Suprapubic skin (tissue), 4 donors: ENCODE measurements around the gene KRTAP4-16. TPM values are rescaled to one million over a fixed set of nuclear protein-coding genes. Genes with fewer than 3 reads are reported as not detected.
"Not testable (repeated sequence)": the region's sequence is repeated elsewhere in the genome, so short reads cannot be mapped to it uniquely, and the experiment has no call there.

Experiments used
- DNase-seq, 2 donors: peaks; one replicate each; pipeline ENCODE4 v3.0.0-alpha.2; 2019; ENCODE audit warnings: low spot score in 2 of 2
- H3K27ac ChIP-seq: fragments of 200-600 bp; sonication (generic); one replicate; pipeline ENCODE4 v1.5.1; 2019
- H3K27me3 ChIP-seq: fragments of 200-600 bp; sonication (generic); one replicate; pipeline ENCODE4 v1.5.1; 2019
- H3K36me3 ChIP-seq: fragments of 200-600 bp; sonication (generic); one replicate; pipeline ENCODE4 v1.5.1; 2019
- H3K4me1 ChIP-seq: fragments of 200-600 bp; sonication (generic); one replicate; pipeline ENCODE4 v1.5.1; 2019
- H3K4me3 ChIP-seq: fragments of 200-600 bp; sonication (generic); one replicate; pipeline ENCODE4 v1.5.1; 2019; ENCODE audit warnings: mild to moderate bottlenecking
- H3K9me3 ChIP-seq: fragments of 200-600 bp; sonication (generic); one replicate; pipeline ENCODE4 v1.5.1; 2019
- CTCF ChIP-seq, 2 donors: fragments of 200-600 bp in 1 of 2; fragments of 450-650 bp in 1 of 2; sonication (generic) in 1 of 2; IDR thresholded peaks; one replicate each; pipeline ENCODE4 v1.5.1; 2016 to 2019; ENCODE audit warnings: antibody characterized with exemption in 2 of 2, mild to moderate bottlenecking in 1 of 2, moderate library complexity in 1 of 2
- EP300 ChIP-seq: sonication (generic); formaldehyde crosslinking; IDR thresholded peaks from one replicate; pipeline ENCODE4 v1.6.1; 2017; ENCODE audit warnings: antibody characterized with exemption
- POLR2A ChIP-seq, 2 donors: fragments of 450-650 bp; IDR thresholded peaks; one replicate each; pipeline ENCODE4 v1.6.1; 2017; ENCODE audit warnings: antibody characterized with exemption in 2 of 2, mild to moderate bottlenecking in 2 of 2, moderate library complexity in 2 of 2
- POLR2AphosphoS5 ChIP-seq, 3 donors: sonication (generic); formaldehyde crosslinking; IDR thresholded peaks; one replicate each; pipeline ENCODE4 v1.6.1; 2017; ENCODE audit warnings: antibody characterized with exemption in 3 of 3
- WGBS: methylation state at CpG from one replicate; pipeline ENCODE4 v1.1.5; 2018; 5-methylcytosine and 5-hydroxymethylcytosine counted together
- total RNA-seq, 4 donors: library from RNA; depleted of rRNA; stranded (reverse); fragments of >200 nt; gene quantifications; one replicate each; pipeline ENCODE4 v1.1.0, GENCODE V29; 2016

Gene KRTAP4-16
- total RNA-seq, 4 donors from 2014 or later: not detected

DNA sequence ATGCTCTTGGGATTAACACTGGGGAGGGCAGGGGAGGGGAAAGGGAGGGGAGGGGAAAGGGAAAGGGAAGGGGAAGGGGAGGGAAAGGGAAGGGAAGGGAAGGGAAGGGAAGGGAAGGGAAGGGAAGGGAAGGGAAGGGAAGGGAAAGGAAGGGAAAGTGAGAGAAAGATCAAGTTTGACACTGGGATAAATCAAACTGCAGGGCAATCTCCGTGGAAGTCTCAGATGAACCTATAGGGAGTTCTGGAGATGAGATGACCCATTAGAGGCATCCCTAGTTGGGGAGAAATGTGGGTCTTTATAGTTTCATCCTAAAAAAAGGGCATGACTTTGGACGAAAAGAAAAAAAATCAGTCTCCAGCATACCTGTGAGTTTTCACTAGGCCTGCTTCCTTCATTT, 19.7 kb upstream of the KRTAP4-16 start:
- H3K27me3 ChIP-seq: peaks cover 5% of the 10 kb centered on the region
- H3K4me1 ChIP-seq: no peaks in the 10 kb centered on the region
- H3K4me3 ChIP-seq: no peak overlapping the region
- TF ChIP-seq POLR2AphosphoS5 (IDR thresholded peaks at IDR 0.05) (no peak), POLR2A (IDR thresholded peaks at IDR 0.05) (no peak), CTCF (IDR thresholded peaks at IDR 0.05) (no peak), EP300 (no peak)
- no peaks in the 10 kb centered on the region for H3K36me3 ChIP-seq
- no peak overlapping the region for H3K27ac ChIP-seq
- DNase-seq: no peak
- H3K9me3 ChIP-seq: no peaks in the 10 kb centered on the region
- WGBS: 88% methylated on average over 2 of the region's 2 CpGs

GRCh38 chr17:41119696-41120690, 18.0 kb upstream of the KRTAP4-16 start:
- WGBS: 64% methylated on average over 11 of the region's 11 CpGs
- not testable (repeated sequence) for H3K9me3 ChIP-seq, H3K4me3 ChIP-seq, H3K36me3 ChIP-seq, H3K4me1 ChIP-seq, DNase-seq, H3K27ac ChIP-seq, H3K27me3 ChIP-seq

DNA sequence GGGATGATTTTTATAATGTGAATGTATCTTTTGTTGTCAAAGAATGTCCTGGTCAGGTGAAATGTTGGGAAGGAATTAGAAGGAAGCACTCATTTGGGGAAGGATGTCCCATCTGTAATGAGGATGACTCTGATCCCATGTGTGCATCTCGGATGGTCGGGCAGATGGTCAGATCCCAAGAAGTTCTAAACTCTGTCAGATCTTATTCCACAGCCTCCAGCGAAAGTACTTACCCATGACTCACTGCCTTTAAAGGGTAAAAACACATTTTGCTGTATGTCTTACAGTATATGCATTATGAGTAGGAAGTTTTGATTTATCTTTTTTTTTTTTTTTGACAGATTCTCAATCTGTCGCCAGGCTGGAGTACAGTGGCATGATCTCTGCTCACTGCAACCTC, 16.7 kb upstream of the KRTAP4-16 start:
- DNase-seq: no peak
- WGBS: 59% methylated on average over 4 of the region's 4 CpGs
- Histone ChIP-seq H3K27ac (no peak overlapping the region), H3K27me3 (peaks cover 9% of the 10 kb centered on the region), H3K36me3 (no peaks in the 10 kb centered on the region), H3K4me3 (no peak overlapping the region), H3K4me1 (no peaks in the 10 kb centered on the region), H3K9me3 (no peaks in the 10 kb centered on the region)
- TF ChIP-seq POLR2A (IDR thresholded peaks at IDR 0.05): no peak
- TF ChIP-seq CTCF (IDR thresholded peaks at IDR 0.05): no peak
- TF ChIP-seq EP300: no peak
- TF ChIP-seq POLR2AphosphoS5 (IDR thresholded peaks at IDR 0.05): no peak

DNA sequence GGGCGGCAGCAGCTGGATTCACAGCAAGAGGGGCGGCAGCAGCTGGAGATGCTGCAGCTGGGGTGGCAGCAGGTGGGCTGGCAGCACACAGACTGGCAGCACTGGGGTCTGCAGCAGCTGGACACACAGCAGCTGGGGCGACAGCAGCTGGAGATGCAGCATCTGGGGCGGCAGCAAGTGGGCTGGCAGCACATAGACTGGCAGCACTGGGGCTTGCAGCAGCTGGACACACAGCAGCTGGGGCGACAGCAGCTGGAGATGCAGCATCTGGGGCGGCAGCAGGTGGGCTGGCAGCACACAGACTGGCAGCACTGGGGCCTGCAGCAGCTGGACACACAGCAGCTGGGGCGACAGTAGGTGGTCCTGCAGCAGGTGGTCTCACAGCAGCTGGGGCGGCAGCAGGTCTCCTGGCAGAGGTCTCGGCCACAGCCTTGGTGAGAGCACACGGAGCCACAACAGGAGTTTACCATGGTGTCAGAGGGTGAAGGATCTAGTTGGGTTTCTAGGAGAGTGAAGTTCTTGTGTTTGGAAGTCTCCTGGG, 15.9 kb upstream of the KRTAP4-16 start, which contains the start of gene KRTAP4-11:
Gene KRTAP4-11 (minus strand): TSS at position 528 of the 541 bp plus-strand sequence. CDS start 58 bp downstream, at position 470.
- H3K4me1 ChIP-seq, H3K36me3 ChIP-seq, H3K27ac ChIP-seq, DNase-seq, H3K9me3 ChIP-seq, H3K4me3 ChIP-seq, H3K27me3 ChIP-seq: not testable (repeated sequence)
- WGBS: 76% methylated on average over 8 of the region's 10 CpGs

GRCh38 chr17:41116297-41116696, 14.3 kb upstream of the KRTAP4-16 start:
- no peak overlapping the region for H3K4me3 ChIP-seq
- no peak overlapping the region for H3K27ac ChIP-seq
- peaks cover 9% of the 10 kb centered on the region for H3K27me3 ChIP-seq
- no peak for DNase-seq
- H3K36me3 ChIP-seq: no peaks in the 10 kb centered on the region
- H3K9me3 ChIP-seq: no peaks in the 10 kb centered on the region
- H3K4me1 ChIP-seq: no peaks in the 10 kb centered on the region
- TF ChIP-seq EP300 (no peak), CTCF (IDR thresholded peaks at IDR 0.05) (no peak), POLR2AphosphoS5 (IDR thresholded peaks at IDR 0.05) (no peak), POLR2A (IDR thresholded peaks at IDR 0.05) (no peak)
- WGBS: 23% methylated on average over 4 of the region's 5 CpGs

DNA sequence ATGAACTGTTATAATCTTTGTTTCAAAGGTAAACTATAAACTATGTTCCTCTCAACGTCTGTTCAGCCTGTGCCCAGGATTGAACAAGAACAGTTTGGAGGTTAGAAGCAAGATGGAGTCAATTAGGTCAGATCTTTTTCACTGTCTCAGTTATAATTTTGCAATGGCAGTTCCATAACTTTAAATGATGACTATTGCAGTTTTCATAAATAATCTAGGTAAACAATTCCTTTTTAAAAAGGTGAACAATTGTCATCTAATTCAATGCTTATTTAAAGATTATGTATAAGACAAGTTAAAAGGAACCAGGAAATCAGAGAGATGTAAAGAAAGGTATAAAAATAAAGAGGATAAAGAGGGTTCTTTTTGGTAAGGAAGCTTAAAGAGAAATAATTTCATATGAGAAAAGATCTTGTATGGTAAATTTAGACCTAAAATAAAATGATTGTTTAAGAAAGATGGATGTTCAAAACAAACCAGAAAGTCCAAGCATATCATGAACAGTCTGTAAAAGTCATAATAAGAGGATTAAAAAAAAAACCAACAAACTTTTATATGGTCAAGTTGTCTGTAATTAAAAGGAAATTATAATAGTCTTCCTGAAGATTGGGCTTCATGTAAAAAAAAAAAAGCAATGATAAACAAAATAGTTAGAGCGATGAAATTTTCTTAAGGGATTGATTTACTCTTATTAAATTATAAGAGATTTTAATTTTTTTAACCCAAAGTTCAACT, 9.3 kb upstream of the KRTAP4-16 start:
- Histone ChIP-seq H3K27ac (no peak overlapping the region), H3K4me1 (no peaks in the 10 kb centered on the region), H3K4me3 (no peak overlapping the region), H3K9me3 (no peaks in the 10 kb centered on the region), H3K36me3 (no peaks in the 10 kb centered on the region), H3K27me3 (peaks cover 5% of the 10 kb centered on the region)
- 84% methylated on average over 2 of the region's 2 CpGs for WGBS
- no peak for TF ChIP-seq POLR2A (IDR thresholded peaks at IDR 0.05)
- no peak for TF ChIP-seq CTCF (IDR thresholded peaks at IDR 0.05)
- TF ChIP-seq POLR2AphosphoS5 (IDR thresholded peaks at IDR 0.05): no peak
- TF ChIP-seq EP300: no peak
- DNase-seq: no peak

DNA sequence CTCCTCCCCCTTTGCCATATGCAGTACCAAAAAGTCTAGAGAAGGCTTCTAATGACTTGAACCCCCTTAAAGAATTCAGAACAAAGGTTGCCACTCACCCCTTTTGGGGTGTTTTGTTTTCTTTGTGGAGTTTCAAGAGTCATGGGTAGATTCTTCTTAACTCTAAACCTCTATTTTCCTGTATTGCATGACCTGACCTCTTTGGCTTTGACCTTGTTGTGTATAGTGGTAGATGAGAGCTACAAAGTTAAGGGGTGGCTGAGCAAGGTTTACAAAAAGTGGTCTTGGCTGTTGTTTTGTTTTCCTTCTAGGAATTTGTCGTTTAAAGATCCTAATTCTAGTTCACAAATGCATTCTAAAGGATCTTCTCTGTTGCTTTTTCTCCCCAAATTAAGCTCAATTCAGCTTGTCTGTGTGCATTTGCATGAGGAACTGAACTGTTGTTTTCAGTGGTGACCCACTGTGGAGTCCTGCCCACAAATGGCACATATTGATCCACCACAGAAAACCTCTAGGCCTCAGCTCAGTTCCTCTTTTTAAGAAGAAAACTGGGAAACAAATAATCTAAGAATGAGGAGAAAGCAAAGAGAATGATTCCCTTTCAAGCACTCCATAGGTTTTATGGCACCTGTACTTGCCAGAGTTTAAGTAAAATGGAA, 6.8 kb upstream of the KRTAP4-16 start:
- H3K27ac ChIP-seq, H3K4me3 ChIP-seq, H3K9me3 ChIP-seq, H3K36me3 ChIP-seq, H3K27me3 ChIP-seq, H3K4me1 ChIP-seq, DNase-seq: not testable (repeated sequence)
- 0% methylated on average over 1 of the region's 1 CpG for WGBS
